HepG2 (cell line): ENCODE data around the gene FAP. TPM values are rescaled to one million over a fixed set of nuclear protein-coding genes. Genes with fewer than 3 reads are reported as not detected.

ENCODE experiments used
- ATAC-seq: fragments of 200-7000 bp; cut with Tn5 transposase; 3 replicates; pipeline ENCODE4 v1.9.1; 2020; ENCODE audit warnings: mild to moderate bottlenecking, moderate library complexity
- BruUV-seq: library from RNA; stranded (reverse); fragments of 400-500 nt; replicated peaks from 2 replicates; lab custom pipeline; 2021; lab: Mats Ljungman, UMichigan
- CTCF ChIA-PET: fragments of 300-600 bp; formaldehyde crosslinking; extraction: SDS; loops from one replicate; lab custom pipeline; 2021; ENCODE audit warnings: low total read pairs, inconsistent platforms, low intra/inter-chr PET ratio; lab: Yijun Ruan, JAX
- POLR2A ChIA-PET: fragments of 350-600 bp; sonication (Branson Sonifier 250); formaldehyde crosslinking; loops from one replicate; lab custom pipeline; 2020; ENCODE audit warnings: antibody characterized with exemption, inconsistent platforms; lab: Yijun Ruan, JAX
- DNase-seq: peaks from one replicate; pipeline ENCODE4 v3.0.0-alpha.2; 2015; ENCODE audit warnings: low spot score
- FAIRE-seq: peaks from 3 replicates; lab custom pipeline; 2011; peaks lifted over from hg19 to GRCh38; lab: Jason Lieb, UNC
- H2AFZ ChIP-seq: one replicate; pipeline ENCODE4 v1.6.1; 2011; ENCODE audit warnings: low read length, inconsistent platforms
- H3K27ac ChIP-seq: fragments of 300-600 bp; 3 replicates; pipeline ENCODE4 v1.8.0; 2011; ENCODE audit warnings: mixed run types, mild to moderate bottlenecking, mixed read lengths, low read length, inconsistent platforms; ENCODE audit not compliant: insufficient read depth; ENCODE audit errors: extremely low read length
- H3K27me3 ChIP-seq, 2 experiments: fragments of 200-600 bp in 1 of 2; 2 replicates in 1 of 2; 3 replicates in 1 of 2; pipeline versions ENCODE4 v1.6.0 to v1.8.0; 2011; ENCODE audit warnings: low read length in 2 of 2, mild to moderate bottlenecking in 2 of 2, moderate library complexity in 2 of 2, inconsistent platforms in 1 of 2; ENCODE audit not compliant: insufficient read depth in 2 of 2, control insufficient read depth in 1 of 2
- H3K36me3 ChIP-seq, 2 experiments: fragments of 200-600 bp in 1 of 2; replicated peaks in 1 of 2; 2 replicates in 1 of 2; 3 replicates in 1 of 2; pipeline versions ENCODE4 v1.5.1 to v1.8.0; 2011; ENCODE audit warnings: low read length in 2 of 2, inconsistent platforms in 1 of 2; ENCODE audit not compliant: insufficient read depth in 2 of 2, control insufficient read depth in 1 of 2
- H3K4me1 ChIP-seq: 2 replicates; pipeline ENCODE4 v1.5.1; 2012; ENCODE audit warnings: low read length, inconsistent platforms; ENCODE audit not compliant: insufficient read depth
- H3K4me2 ChIP-seq: 2 replicates; pipeline ENCODE4 v1.6.0; 2011; ENCODE audit warnings: low read depth, low read length, inconsistent platforms
- H3K4me3 ChIP-seq, 3 experiments: fragments of 200-600 bp in 1 of 3; sonication (generic), shearing (Covaris generic) in 1 of 3; replicated peaks in 1 of 3; 2 replicates each; pipeline ENCODE4 v1.5.1; 2011 to 2016; ENCODE audit warnings: low read length in 3 of 3, inconsistent platforms in 2 of 3, low read depth in 2 of 3, mild to moderate bottlenecking in 2 of 3, control low read depth in 1 of 3, mixed read lengths in 1 of 3; ENCODE audit not compliant: insufficient read depth in 1 of 3
- H3K79me2 ChIP-seq: one replicate; pipeline ENCODE4 v1.6.1; 2011; ENCODE audit warnings: low read length, inconsistent platforms; ENCODE audit not compliant: insufficient read depth
- H3K9ac ChIP-seq: 2 replicates; pipeline ENCODE4 v1.6.0; 2011; ENCODE audit warnings: mild to moderate bottlenecking, low read depth, low read length, inconsistent platforms; ENCODE audit not compliant: insufficient read depth
- H3K9me3 ChIP-seq: 2 replicates; pipeline ENCODE4 v1.5.1; 2012; ENCODE audit warnings: mild to moderate bottlenecking, low read length
- H4K20me1 ChIP-seq: 2 replicates; pipeline ENCODE4 v1.6.0; 2011; ENCODE audit warnings: inconsistent platforms, mild to moderate bottlenecking, low read length, moderate library complexity; ENCODE audit not compliant: insufficient read depth
- AHR ChIP-seq: IDR thresholded peaks from 2 replicates; pipeline ENCODE4 v1.6.1; 2018; ENCODE audit warnings: missing genetic modification reagents, missing compliant biosample characterization
- CTCF ChIP-seq: sonication (generic); formaldehyde crosslinking; IDR thresholded peaks from 2 replicates; pipeline ENCODE4 v1.5.0; 2020; ENCODE audit warnings: mild to moderate bottlenecking, missing genetic modification reagents, moderate library complexity
- ELF3 ChIP-seq: IDR thresholded peaks from 2 replicates; pipeline ENCODE4 v1.6.1; 2016; ENCODE audit warnings: missing genetic modification reagents, missing compliant biosample characterization
- KAT7 ChIP-seq: IDR thresholded peaks from 2 replicates; pipeline ENCODE4 v1.6.1; 2018; ENCODE audit warnings: borderline replicate concordance, missing compliant biosample characterization
- KDM2A ChIP-seq: sonication (generic); formaldehyde crosslinking; IDR thresholded peaks from 2 replicates; pipeline ENCODE4 v1.4.0; 2020; ENCODE audit warnings: low read depth, missing genetic modification reagents, borderline replicate concordance
- MED8 ChIP-seq: sonication (generic); formaldehyde crosslinking; IDR thresholded peaks from 2 replicates; pipeline ENCODE4 v1.8.1; 2023; ENCODE audit warnings: mild to moderate bottlenecking, missing genetic modification reagents; ENCODE audit not compliant: insufficient replicate concordance
- MIXL1 ChIP-seq: IDR thresholded peaks from 2 replicates; pipeline ENCODE4 v1.6.1; 2016
- SAFB2 ChIP-seq: sonication (generic); formaldehyde crosslinking; IDR thresholded peaks from 2 replicates; pipeline ENCODE4 v1.5.1; 2020; ENCODE audit warnings: missing genetic modification reagents, low read depth, mild to moderate bottlenecking, borderline replicate concordance
- SAP130 ChIP-seq: IDR thresholded peaks from 2 replicates; pipeline ENCODE4 v1.6.1; 2016; ENCODE audit warnings: low read depth
- SMC3 ChIP-seq: IDR thresholded peaks from 2 replicates; pipeline ENCODE4 v1.6.1; 2011; ENCODE audit warnings: low read length, improper control_type of control experiment
- TARDBP ChIP-seq: sonication (generic); formaldehyde crosslinking; IDR thresholded peaks from 2 replicates; pipeline ENCODE4 v1.8.0; 2022; ENCODE audit warnings: mild to moderate bottlenecking, missing genetic modification reagents
- ZFP1 ChIP-seq: IDR thresholded peaks from 2 replicates; pipeline ENCODE4 v1.6.1; 2016
- ZFP36 ChIP-seq: fragments of 150-350 bp; IDR thresholded peaks from 2 replicates; pipeline ENCODE4 v1.6.1; 2018; ENCODE audit warnings: borderline replicate concordance, low read length, low read depth; ENCODE audit not compliant: partially characterized antibody
- ZNF20 ChIP-seq: sonication (generic); formaldehyde crosslinking; IDR thresholded peaks from 2 replicates; pipeline ENCODE4 v1.4.0; 2020; ENCODE audit warnings: mild to moderate bottlenecking, moderate library complexity, missing genetic modification reagents
- ZNF383 ChIP-seq: sonication (generic); formaldehyde crosslinking; IDR thresholded peaks from 2 replicates; pipeline ENCODE4 v1.4.0; 2020; ENCODE audit warnings: missing genetic modification reagents, mild to moderate bottlenecking, borderline replicate concordance
- ZNF644 ChIP-seq: IDR thresholded peaks from 2 replicates; pipeline ENCODE4 v1.6.1; 2016; ENCODE audit warnings: low read depth
- ZNF7 ChIP-seq: IDR thresholded peaks from 2 replicates; pipeline ENCODE4 v1.6.1; 2016; ENCODE audit warnings: missing biosample characterization, missing genetic modification reagents
- ZNF816 ChIP-seq: sonication (generic); formaldehyde crosslinking; IDR thresholded peaks from 2 replicates; pipeline ENCODE4 v1.8.0; 2022; ENCODE audit warnings: missing genetic modification reagents, mild to moderate bottlenecking, borderline replicate concordance
- ZNF891 ChIP-seq: sonication (generic); formaldehyde crosslinking; IDR thresholded peaks from 2 replicates; pipeline ENCODE4 v1.5.0; 2020; ENCODE audit warnings: mild to moderate bottlenecking, missing genetic modification reagents
- WGBS: methylation state at CpG from one replicate; pipeline ENCODE4 v1.1.6; 2017; ENCODE audit warnings: low lambda C conversion rate; 5-methylcytosine and 5-hydroxymethylcytosine counted together
- in situ Hi-C: cut with HindIII; loops from 2 replicates; pipeline ENCODE4 v1.10.0; 2017; ENCODE audit warnings: low pct_unique_long_range_greater_than_20kb; ENCODE audit not compliant: extremely low pct_ligation_motif_present
- intact Hi-C: fragments of 100-400 bp; cut with micrococcal nuclease; formaldehyde crosslinking; loops from one replicate; pipeline ENCODE4 v1.10.0; 2022; ENCODE audit not compliant: unreplicated experiment
- polyA plus RNA-seq, 8 experiments: library from polyadenylated mRNA; depleted of rRNA in 3 of 8; stranded (reverse) in 7 of 8; unstranded in 1 of 8; fragments of >200 nt; fragmentation: Illumina TruSeq in 4 of 8; extraction: Trizol in 4 of 8; gene quantifications; 2 replicates each; pipeline versions ENCODE4 v1.2.1 to v1.2.3, GENCODE V29; 2011 to 2016; ENCODE audit warnings: low read depth in 4 of 8, missing spikeins in 1 of 8, mixed read lengths in 1 of 8; ENCODE audit not compliant: insufficient read depth in 1 of 8
- total RNA-seq, 5 experiments: library from RNA; depleted of rRNA; stranded (reverse); fragments of >200 nt; fragmentation: Illumina TruSeq; extraction: Trizol; gene quantifications; 2 replicates each; pipeline ENCODE4 v1.2.3, GENCODE V29; 2016; ENCODE audit warnings: low read depth in 1 of 5

The FAP gene
- total and polyA plus RNA-seq, 2 of the 13 experiments (the other 11 are each of a cell fraction or from before 2014, with no cell fraction given): not detected

- H3K4me3 ChIP-seq: no peak overlapping the region
- H2AFZ ChIP-seq: no peak overlapping the region
- ChIA-PET CTCF (no interaction called here), POLR2A (no interaction called here)
- H3K27ac ChIP-seq: no peak overlapping the region
- DNase-seq: no peak
- H3K9ac ChIP-seq: no peak overlapping the region
- in situ Hi-C loops: no loop called here
- FAIRE-seq: no peak
- no TSS peak for BruUV-seq
- no peak for ATAC-seq
- H4K20me1 ChIP-seq: no peaks in the 10 kb centered on the region
- H3K4me2 ChIP-seq: no peak overlapping the region
- H3K27me3 ChIP-seq: no peaks in the 10 kb centered on the region
- no peaks in the 10 kb centered on the region for H3K9me3 ChIP-seq
- no peaks in the 10 kb centered on the region for H3K79me2 ChIP-seq
- TF ChIP-seq MED8 (CRISPR knock-in tag): no peak
- no peak for TF ChIP-seq ZNF20 (CRISPR knock-in tag)
- TF ChIP-seq AHR (CRISPR knock-in tag): no peak
- no peak for TF ChIP-seq ZFP1 (CRISPR knock-in tag)
- no peak for TF ChIP-seq TARDBP
- TF ChIP-seq ZNF816 (CRISPR knock-in tag): no peak
- TF ChIP-seq KAT7 (CRISPR knock-in tag): no peak
- TF ChIP-seq ZNF7 (CRISPR knock-in tag): no peak
- no peak for TF ChIP-seq SAP130 (CRISPR knock-in tag)
- H3K36me3 ChIP-seq: no peaks in the 10 kb centered on the region
- H3K4me1 ChIP-seq: no peaks in the 10 kb centered on the region
- intact Hi-C loops: no loop called here
Observed at GRCh38 chr2:162226836-162227235, 16.4 kb downstream of the FAP start.

GRCh38 chr2:162221064-162221463 is 22.2 kb downstream of the FAP start:
- POLR2A ChIA-PET: no interaction called here
- H2AFZ ChIP-seq: no peak overlapping the region
- DNase-seq (peak; percentile 56), ATAC-seq (peak; percentile 99), FAIRE-seq (peak; percentile 18)
- H3K27ac ChIP-seq: no peak overlapping the region
- H3K4me2 ChIP-seq: no peak overlapping the region
- no peaks in the 10 kb centered on the region for H3K79me2 ChIP-seq
- no peaks in the 10 kb centered on the region for H3K36me3 ChIP-seq
- no peak overlapping the region for H3K9ac ChIP-seq
- no peaks in the 10 kb centered on the region for H3K4me1 ChIP-seq
- H3K9me3 ChIP-seq: no peaks in the 10 kb centered on the region
- 25% methylated on average over 8 of the region's 11 CpGs for WGBS
- BruUV-seq: no TSS peak
- CTCF ChIA-PET: interaction anchor here (0.9 to 3.0 kb wide), 3 partner anchors 77 to 113 kb away, joined by 3 to 38 read pairs (median 10); no protein-coding TSS in a partner anchor
- intact Hi-C loops (loop anchor here (1.0 kb wide), 3 partner anchors 77 to 912 kb away; no protein-coding TSS in a partner anchor), in situ Hi-C loops (loop anchor here (5.0 kb wide), 1 partner anchor 76 kb away; no protein-coding TSS in a partner anchor)
- H4K20me1 ChIP-seq: no peaks in the 10 kb centered on the region
- no peaks in the 10 kb centered on the region for H3K27me3 ChIP-seq
- no peak overlapping the region for H3K4me3 ChIP-seq
- TF ChIP-seq ZFP36: peak; percentile 37
- TF ChIP-seq SMC3: peak; percentile 93
- peak; percentile 95 for TF ChIP-seq CTCF (CRISPR knock-in tag)
- TF ChIP-seq ZNF383 (CRISPR knock-in tag): no peak
- TF ChIP-seq MIXL1 (CRISPR knock-in tag): 0 out of 2 replicates have a peak, but pooled peaks have one; percentile 15
- TF ChIP-seq KDM2A (CRISPR knock-in tag): peak; percentile 66; the same call in 1 of the 2 replicates
- TF ChIP-seq ZNF644: peak; percentile 45; the same call in 1 of the 2 replicates
- 0 out of 2 replicates have a peak, but pooled peaks have one; percentile 21 for TF ChIP-seq ELF3 (CRISPR knock-in tag)
- TF ChIP-seq SAFB2 (CRISPR knock-in tag): no peak
- TF ChIP-seq ZNF891: peak; percentile 71; the same call in 1 of the 2 replicates
